GM08714 (cell line): ENCODE measurements around the gene LCTL.
"Not testable (repeated sequence)": the region's sequence is repeated elsewhere in the genome, so short reads cannot be mapped to it uniquely, and the experiment has no call there.

ENCODE experiments used
- H3K4me3 ChIP-seq: fragments of 200-500 bp; sonication (Bioruptor generic); 2 replicates; pipeline ENCODE4 v1.5.1; 2014; ENCODE audit warnings: mild to moderate bottlenecking, low read length, inconsistent platforms
- ZNF274 ChIP-seq: IDR thresholded peaks from 2 replicates; pipeline ENCODE4 v1.6.1; 2012; ENCODE audit warnings: mild to moderate bottlenecking, low read depth, low read length

The LCTL gene

DNA sequence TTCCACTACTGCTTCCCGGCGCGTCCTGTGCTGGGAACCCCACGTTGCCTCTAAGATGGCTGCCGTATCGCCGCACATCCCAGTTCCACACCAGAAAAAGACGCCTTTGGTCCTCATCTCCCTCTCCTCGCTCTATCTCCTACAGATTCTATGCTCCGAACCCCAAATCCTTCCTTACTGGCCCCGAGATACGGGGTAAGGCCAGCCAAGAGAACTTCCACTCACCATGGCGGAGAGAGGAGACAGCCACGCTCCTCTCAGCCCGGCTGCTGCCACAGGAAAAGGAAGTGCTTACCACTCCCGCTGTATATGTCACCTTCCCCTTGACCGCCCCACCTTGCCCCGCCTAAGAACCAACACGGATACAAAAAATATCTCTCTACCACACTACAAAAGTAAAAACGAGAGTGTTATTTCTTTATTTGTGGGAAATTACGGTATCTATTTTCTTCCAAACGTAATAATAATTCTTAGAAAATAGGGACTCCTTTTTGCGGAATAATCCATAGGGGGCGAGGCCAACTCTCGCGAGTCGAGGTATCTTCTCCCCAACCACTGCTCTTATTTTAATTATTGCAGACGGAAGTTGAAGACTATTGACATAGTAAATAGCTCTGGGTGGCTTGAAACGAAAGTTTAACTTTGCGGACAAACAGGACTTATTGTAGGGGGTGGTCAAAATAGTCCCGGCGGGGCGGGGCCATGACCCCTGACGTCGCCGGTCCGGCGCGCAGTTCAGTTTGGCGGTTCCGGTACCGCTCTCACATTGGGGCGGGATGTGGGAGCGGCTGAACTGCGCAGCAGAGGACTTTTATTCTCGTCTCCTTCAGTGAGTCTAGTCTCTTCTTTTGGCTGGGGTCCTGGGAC, 61.0 kb downstream of the LCTL start, which contains the start of the genes RPL4 and ZWILCH:
Gene RPL4, minus strand, starts transcription at position 293 of the 867 bp plus-strand sequence. Its CDS starts 65 bp downstream, at position 228.
Gene ZWILCH, plus strand, starts transcription at position 764 of the 867 bp plus-strand sequence. Its CDS starts 13 bp downstream, at position 777.
- peak within 1 kb of the TSS; percentile 97 for H3K4me3 ChIP-seq
- no peak for TF ChIP-seq ZNF274

DNA sequence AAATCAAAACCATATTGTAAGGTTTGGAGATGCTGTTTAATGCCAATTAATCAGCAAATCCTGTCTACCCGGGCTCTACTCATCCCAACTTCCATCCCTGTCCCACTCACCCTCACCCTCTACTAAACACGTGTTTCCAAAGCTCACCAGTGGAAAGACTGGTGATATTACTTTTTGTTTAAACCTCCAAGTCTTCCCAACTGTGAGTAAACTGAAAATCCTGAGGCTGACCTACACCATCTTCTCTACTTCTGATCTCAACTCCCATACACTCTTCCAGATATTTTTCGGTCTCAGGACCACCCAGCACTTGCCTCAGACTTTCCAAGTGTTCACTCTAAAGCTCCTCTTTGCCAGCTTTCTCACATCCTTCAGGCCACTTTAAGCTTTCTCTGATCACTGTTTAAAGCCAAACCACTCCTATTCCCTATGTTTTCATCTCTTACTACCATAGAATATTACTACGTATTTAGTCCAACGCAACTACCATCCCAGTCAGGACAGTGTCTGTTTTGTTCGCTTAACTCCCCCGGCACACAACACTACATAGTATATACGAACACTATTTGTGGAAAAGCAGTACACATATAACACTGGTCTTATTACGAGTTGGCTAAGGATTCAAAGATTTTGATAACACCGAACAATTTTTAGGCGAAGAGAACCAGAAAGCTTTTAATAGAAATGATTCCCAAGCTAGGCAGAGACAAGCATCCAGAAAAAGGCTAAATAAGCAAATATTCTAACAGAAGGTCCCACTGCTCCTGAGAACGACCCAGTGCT, 61.8 kb downstream of the LCTL start:
- no peak for TF ChIP-seq ZNF274

DNA sequence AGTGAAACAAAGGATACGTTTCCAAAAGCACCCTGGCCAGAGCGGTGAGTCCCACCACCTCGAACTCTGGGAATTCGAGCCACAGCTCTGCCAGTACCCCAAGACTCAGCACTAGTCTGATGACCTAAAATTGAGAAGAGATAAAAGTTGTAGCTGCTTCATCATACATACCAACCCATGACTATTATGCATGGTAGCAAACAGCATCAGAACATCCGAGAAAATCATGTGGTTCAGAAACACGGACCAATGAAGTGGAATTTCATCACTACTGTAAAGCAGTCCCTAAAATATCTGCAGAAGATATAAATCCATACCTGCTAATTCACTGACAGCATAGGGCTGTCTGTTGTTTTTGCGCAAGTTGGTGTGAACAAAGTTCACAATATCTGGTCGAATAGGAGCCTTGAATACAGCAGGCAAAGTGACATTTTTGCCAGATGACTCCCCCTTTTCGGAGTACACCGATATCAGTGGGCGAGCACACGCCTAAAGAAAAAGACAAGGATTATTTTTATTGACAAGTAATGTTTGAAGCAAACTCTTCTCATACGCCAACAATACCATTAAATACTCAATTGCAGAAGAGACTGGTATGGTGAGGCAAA, 62.7 kb downstream of the LCTL start:
- peak overlapping the region; percentile 97 for H3K4me3 ChIP-seq

More for the DNA sequence above, 61.8 kb downstream of the LCTL start:
- peak overlapping the region; percentile 97 for H3K4me3 ChIP-seq

DNA sequence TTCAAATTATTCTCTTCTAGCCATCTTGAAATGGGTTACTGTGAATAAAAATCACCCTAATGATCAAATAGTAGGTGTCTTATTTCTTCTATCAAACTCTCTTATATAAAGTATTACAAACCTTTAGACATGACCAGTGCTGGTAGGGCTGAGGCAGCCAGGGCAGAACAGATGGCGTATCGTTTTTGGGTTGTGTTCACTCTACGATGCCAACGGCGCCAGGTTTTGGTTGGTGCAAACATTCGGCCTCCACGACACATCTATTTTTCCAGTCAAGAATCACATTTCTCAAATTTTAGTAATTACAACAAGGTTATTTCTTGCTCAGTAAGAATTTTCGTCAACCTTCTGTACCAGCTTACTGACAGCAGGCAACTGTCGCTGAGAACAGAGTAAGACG, 63.3 kb downstream of the LCTL start:
- no peak for TF ChIP-seq ZNF274
- H3K4me3 ChIP-seq, result peak overlapping the region; percentile 97

DNA sequence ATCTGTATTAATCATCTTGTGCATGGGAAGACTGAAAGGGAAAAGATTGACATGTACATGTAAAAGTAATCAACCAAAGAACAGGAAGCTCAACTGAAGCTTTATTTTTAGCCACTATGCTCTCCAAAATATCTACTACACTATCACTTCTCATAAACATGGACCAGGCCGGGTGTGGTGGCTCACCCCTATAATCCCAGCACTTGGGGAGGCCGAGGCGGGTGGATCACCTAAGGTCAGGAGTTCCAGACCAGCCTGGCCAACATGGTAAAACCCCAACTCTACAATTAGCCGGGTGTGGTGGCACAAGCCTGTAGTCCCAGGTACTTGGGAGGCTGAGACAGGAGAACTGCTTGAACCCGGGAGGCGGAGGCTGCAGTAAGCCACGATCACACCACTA, 65.5 kb downstream of the LCTL start:
- H3K4me3 ChIP-seq, result not testable (repeated sequence)

DNA sequence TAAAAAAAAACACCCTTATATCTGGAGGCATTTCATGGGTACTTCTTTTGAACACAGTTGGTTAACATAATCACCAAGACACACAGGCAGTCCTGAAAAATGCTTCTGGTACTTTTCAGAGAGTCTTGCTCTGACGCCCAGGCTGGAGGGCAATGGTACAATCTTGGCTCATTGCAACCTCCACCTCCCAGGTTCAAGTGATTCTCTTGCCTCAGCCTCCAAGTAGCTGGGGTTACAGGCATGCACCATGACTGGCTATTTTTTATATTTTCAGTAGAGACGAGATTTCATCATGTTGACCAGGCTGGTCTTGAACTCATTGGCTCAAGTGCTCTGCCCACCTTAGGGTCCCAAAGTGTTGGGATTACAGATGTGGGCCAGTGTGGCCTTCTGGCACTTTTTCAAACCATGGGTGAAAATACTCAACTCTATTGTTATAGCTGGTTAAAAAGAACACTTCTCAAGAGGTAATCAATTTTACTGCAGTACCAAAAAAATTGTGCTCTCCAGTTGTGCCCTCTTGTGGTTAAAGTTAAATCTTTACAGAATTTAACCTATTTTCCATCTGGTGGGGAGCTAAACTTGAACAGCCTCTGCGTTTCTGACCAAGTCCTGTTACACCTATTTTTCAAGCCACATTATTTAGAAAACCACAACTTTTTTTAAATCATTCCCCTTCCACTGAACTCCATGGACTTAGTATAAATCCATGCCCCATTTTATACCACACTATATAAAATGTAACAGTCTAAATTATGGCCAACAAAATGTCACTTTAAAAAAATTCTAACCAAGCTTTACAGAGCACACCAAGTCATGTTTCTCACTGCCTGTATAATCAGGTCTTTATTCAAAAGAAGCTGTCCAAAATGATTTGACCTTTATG, 67.1 kb downstream of the LCTL start:
- no peak for TF ChIP-seq ZNF274
- no peak overlapping the region for H3K4me3 ChIP-seq
